CD14-positive monocyte (primary cell): Measurements from ENCODE around the gene CASP10. TPM values are rescaled to one million over a fixed set of nuclear protein-coding genes. Genes with fewer than 3 reads are reported as not detected.

Source experiments
- DNase-seq, 3 donors: peaks; one replicate each; pipeline ENCODE4 v3.0.0-alpha.2; 2011 to 2022
- H2AFZ ChIP-seq: 2 replicates; pipeline ENCODE4 v1.6.0; 2012; ENCODE audit warnings: mild to moderate bottlenecking, low read depth, low read length, inconsistent platforms; ENCODE audit not compliant: insufficient read depth, poor library complexity, severe bottlenecking
- H3K27ac ChIP-seq, 2 donors: 1 replicate in 1 of 2; 2 replicates in 1 of 2; pipeline ENCODE4 v1.5.1; 2012 to 2013; ENCODE audit warnings: low read length in 2 of 2, control low read depth in 1 of 2, inconsistent platforms in 1 of 2, low read depth in 1 of 2, mild to moderate bottlenecking in 1 of 2
- H3K27me3 ChIP-seq, 2 donors: one replicate each; pipeline versions ENCODE4 v1.6.0 to v1.6.1; 2011 to 2013; ENCODE audit warnings: low read length in 2 of 2; ENCODE audit not compliant: control insufficient read depth in 2 of 2, insufficient read depth in 2 of 2
- H3K36me3 ChIP-seq, 2 donors: replicated peaks in 1 of 2; 1 replicate in 1 of 2; 2 replicates in 1 of 2; pipeline versions ENCODE4 v1.5.1 to v1.6.1; 2012 to 2013; ENCODE audit warnings: low read length in 2 of 2, control low read depth in 1 of 2, inconsistent platforms in 1 of 2, mild to moderate bottlenecking in 1 of 2; ENCODE audit not compliant: insufficient read depth in 2 of 2, control insufficient read depth in 1 of 2
- H3K4me1 ChIP-seq, 2 donors: 1 replicate in 1 of 2; 2 replicates in 1 of 2; pipeline versions ENCODE4 v1.5.1 to v1.6.1; 2012 to 2013; ENCODE audit warnings: low read length in 2 of 2, control low read depth in 1 of 2, inconsistent platforms in 1 of 2, mild to moderate bottlenecking in 1 of 2, moderate library complexity in 1 of 2; ENCODE audit not compliant: insufficient read depth in 2 of 2, control insufficient read depth in 1 of 2
- H3K4me2 ChIP-seq: replicated peaks from 2 replicates; pipeline ENCODE3; 2012; ENCODE audit warnings: low read length, moderate library complexity, mild to moderate bottlenecking; ENCODE audit not compliant: poor library complexity, severe bottlenecking; ENCODE audit errors: extremely low read depth
- H3K4me3 ChIP-seq, 3 experiments: fragments of 200-600 bp in 1 of 3; sonication (generic) in 1 of 3; replicated peaks in 1 of 3; 1 replicate in 2 of 3; 2 replicates in 1 of 3; pipeline ENCODE4 v1.5.1; 2011 to 2013; ENCODE audit warnings: low read length in 3 of 3, mild to moderate bottlenecking in 3 of 3, control low read depth in 2 of 3, low read depth in 2 of 3, inconsistent platforms in 1 of 3, moderate library complexity in 1 of 3
- H3K79me2 ChIP-seq: 2 replicates; pipeline ENCODE4 v1.6.0; 2012; ENCODE audit warnings: mild to moderate bottlenecking, control low read depth, inconsistent platforms, low read length, moderate library complexity; ENCODE audit not compliant: insufficient read depth
- H3K9ac ChIP-seq: 2 replicates; pipeline ENCODE4 v1.6.0; 2017; ENCODE audit warnings: low read length, mild to moderate bottlenecking; ENCODE audit not compliant: insufficient read depth, poor library complexity, severe bottlenecking
- H3K9me3 ChIP-seq, 2 donors: replicated peaks in 1 of 2; 1 replicate in 1 of 2; 2 replicates in 1 of 2; pipeline versions ENCODE4 v1.5.1 to v1.6.1; 2012 to 2013; ENCODE audit warnings: low read length in 2 of 2, control low read depth in 1 of 2; ENCODE audit not compliant: control insufficient read depth in 1 of 2, insufficient read depth in 1 of 2
- H4K20me1 ChIP-seq: 2 replicates; pipeline ENCODE4 v1.6.0; 2012; ENCODE audit warnings: mild to moderate bottlenecking, low read length, control low read depth, moderate library complexity; ENCODE audit not compliant: insufficient read depth
- H3K27ac Mint-ChIP-seq, 7 donors: one replicate each; pipeline ENCODE4 v1.8.0; 2020; ENCODE audit warnings: mild to moderate bottlenecking in 7 of 7, mixed read lengths in 7 of 7, moderate library complexity in 6 of 7, inconsistent platforms in 2 of 7
- H3K27me3 Mint-ChIP-seq, 3 donors: one replicate each; pipeline ENCODE4 v1.8.0; 2021 to 2022; ENCODE audit warnings: low read depth in 3 of 3, mild to moderate bottlenecking in 3 of 3, mixed read lengths in 3 of 3, moderate library complexity in 3 of 3, inconsistent platforms in 1 of 3
- H3K36me3 Mint-ChIP-seq, 2 donors: one replicate each; pipeline ENCODE4 v1.8.0; 2020; ENCODE audit warnings: mixed read lengths in 2 of 2, inconsistent platforms in 1 of 2, mild to moderate bottlenecking in 1 of 2
- H3K4me1 Mint-ChIP-seq: one replicate; pipeline ENCODE4 v1.8.0; 2020; ENCODE audit warnings: mild to moderate bottlenecking, mixed read lengths
- H3K4me3 Mint-ChIP-seq, 2 donors: one replicate each; pipeline ENCODE4 v1.8.0; 2020; ENCODE audit warnings: mild to moderate bottlenecking in 2 of 2, mixed read lengths in 2 of 2, moderate library complexity in 1 of 2
- H3K9me3 Mint-ChIP-seq, 7 donors: one replicate each; pipeline ENCODE4 v1.8.0; 2020 to 2022; ENCODE audit warnings: mixed read lengths in 7 of 7, mild to moderate bottlenecking in 6 of 7, moderate library complexity in 6 of 7, inconsistent platforms in 2 of 7
- CTCF ChIP-seq: fragments of 200-600 bp; IDR thresholded peaks from one replicate; pipeline ENCODE4 v1.8.0; 2022; ENCODE audit warnings: antibody characterized with exemption, mild to moderate bottlenecking
- WGBS: methylation state at CpG from one replicate; pipeline ENCODE4 v1.1.5; 2013; ENCODE audit warnings: missing lambda C conversion rate; ENCODE audit not compliant: insufficient coverage; 5-methylcytosine and 5-hydroxymethylcytosine counted together
- intact Hi-C, 2 donors: fragments of 100-400 bp; cut with micrococcal nuclease; formaldehyde crosslinking; loops; one replicate each; pipeline versions ENCODE4 v1.15.0 to v1.15.1; 2023
- polyA plus RNA-seq, 3 donors: library from polyadenylated mRNA; depleted of rRNA in 1 of 3; unstranded in 2 of 3; stranded (reverse) in 1 of 3; fragments of 300-500 nt in 2 of 3; fragments of >200 nt in 1 of 3; fragmentation: Illumina TruSeq in 2 of 3; gene quantifications; 1 replicate in 2 of 3; 2 replicates in 1 of 3; pipeline ENCODE4 v1.2.3, GENCODE V29; 2012 to 2021

CASP10 gene
- polyA plus RNA-seq, 3 donors: 17.7 to 23.3 (median 18.9) TPM

- Histone ChIP-seq H3K9ac (peak overlapping the region; percentile 37), H3K27ac (peak overlapping the region; percentile 91 to 95), H3K79me2 (peaks cover 76% of the 10 kb centered on the region), H3K4me3 (peak overlapping the region in 1 of 3 experiments; percentile 28), H3K4me2 (peak overlapping the region; percentile 52), H4K20me1 (peaks cover 71% of the 10 kb centered on the region), H3K4me1 (peaks cover 47 to 53% of the 10 kb centered on the region in 2 donors), H3K27me3 (no peaks in the 10 kb centered on the region), H3K9me3 (no peaks in the 10 kb centered on the region), H2AFZ (no peak overlapping the region), H3K36me3 (peaks cover 61 to 73% of the 10 kb centered on the region in 2 donors)
- Mint-ChIP-seq H3K27ac (peak overlapping the region; percentile 98 to 99 (median 98)), H3K36me3 (peaks cover 56 to 82% of the 10 kb centered on the region in 2 donors), H3K4me3 (peak overlapping the region in 1 of 2 donors; percentile 72), H3K9me3 (no peaks in the 10 kb centered on the region), H3K4me1 (peaks cover 48% of the 10 kb centered on the region), H3K27me3 (no peaks in the 10 kb centered on the region)
- peak; percentile 87 for TF ChIP-seq CTCF
- peak; percentile 93 to 99 (median 97) for DNase-seq
- no CpG with 5 or more reads among the region's 5 CpGs for WGBS
- intact Hi-C loops: loop anchor here (2.0 to 5.0 kb wide), 3 partner anchors 40 to 86 kb away; partner anchors contain the start of genes CFLAR (in 1 of the 2), HYCC2 (in 1 of the 2) and NDUFB3 (in 1 of the 2)
Observed at GRCh38 chr2:201158111-201158929, 24.6 kb upstream of the CASP10 start.

DNA sequence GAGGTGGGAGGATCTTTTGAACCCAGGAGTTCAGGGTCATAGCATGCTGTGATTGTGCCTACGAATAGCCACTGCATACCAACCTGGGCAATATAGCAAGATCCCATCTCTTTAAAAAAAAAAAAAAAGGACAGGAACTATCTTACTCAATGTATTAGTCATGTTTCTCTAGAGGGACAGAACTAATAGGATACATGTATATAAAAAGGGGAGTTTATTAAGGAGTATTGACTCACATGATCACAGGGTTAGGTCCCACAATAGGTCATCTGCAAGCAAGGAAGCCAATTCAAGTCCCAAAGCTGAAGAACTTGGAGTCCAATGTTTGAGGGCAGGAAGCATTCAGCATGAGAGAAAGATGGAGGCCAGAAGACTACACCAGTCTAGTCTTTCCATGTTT, 18.8 kb upstream of the CASP10 start:
- Histone ChIP-seq H3K36me3 (peaks cover 70 to 75% of the 10 kb centered on the region in 2 donors), H3K4me1 (peaks cover 3 to 15% of the 10 kb centered on the region in 2 donors), H3K9me3 (no peaks in the 10 kb centered on the region), H3K27ac (peak overlapping the region in 1 of 2 donors; percentile 59), H3K27me3 (no peaks in the 10 kb centered on the region), H3K4me2 (no peak overlapping the region), H2AFZ (no peak overlapping the region), H3K9ac (no peak overlapping the region), H3K79me2 (peaks cover 48% of the 10 kb centered on the region), H4K20me1 (peaks cover 59% of the 10 kb centered on the region), H3K4me3 (no peak overlapping the region)
- Mint-ChIP-seq H3K4me1 (peaks cover 17% of the 10 kb centered on the region), H3K27me3 (peaks cover 0 to 4% (median 0%) of the 10 kb centered on the region in 3 donors), H3K4me3 (no peak overlapping the region), H3K27ac (peak overlapping the region in 3 of 7 donors; percentile 18 to 83 (median 40)), H3K9me3 (peaks cover 0 to 7% (median 6%) of the 10 kb centered on the region in 7 donors), H3K36me3 (peaks cover 64 to 81% of the 10 kb centered on the region in 2 donors)
- intact Hi-C loops: no loop called here
- no peak for TF ChIP-seq CTCF
- no CpG with 5 or more reads among the region's 1 CpG for WGBS
- DNase-seq: peak in 1 of 3 donors; percentile 46
